Sciatic nerve (tissue), 2 donors: Measurements from ENCODE around the gene PRCP. TPM values are rescaled to one million over a fixed set of nuclear protein-coding genes. Genes with fewer than 3 reads are reported as not detected.
"Not testable (repeated sequence)": the region's sequence is repeated elsewhere in the genome, so short reads cannot be mapped to it uniquely, and the experiment has no call there.

Source experiments
- ATAC-seq: fragments of 200-7000 bp; cut with Tn5 transposase; one replicate; pipeline ENCODE4 v1.9.1; 2020; ENCODE audit warnings: mild to moderate bottlenecking, moderate library complexity
- DNase-seq: peaks from one replicate; pipeline ENCODE4 v3.0.0-alpha.2; 2020; ENCODE audit warnings: low spot score
- intact Hi-C: fragments of 100-400 bp; cut with DNase I; formaldehyde crosslinking; loops from one replicate; pipeline ENCODE4 v1.14.2; 2022
- total RNA-seq: library from RNA; stranded (reverse); fragmentation: NEBNext Ultra II Directional; extraction: Animal tissue kit (Norgen Biotek cat#: 25700); gene quantifications from one replicate; pipeline ENCODE4 v1.2.1, GENCODE V29; 2021
- donor health status: DM: no; HTN: no; CAD: no.
- donor health status: DM: no; HTN: no; CAD: no.

PRCP gene
- total RNA-seq, 1 donor from 2014 or later = 82.7 TPM

DNA sequence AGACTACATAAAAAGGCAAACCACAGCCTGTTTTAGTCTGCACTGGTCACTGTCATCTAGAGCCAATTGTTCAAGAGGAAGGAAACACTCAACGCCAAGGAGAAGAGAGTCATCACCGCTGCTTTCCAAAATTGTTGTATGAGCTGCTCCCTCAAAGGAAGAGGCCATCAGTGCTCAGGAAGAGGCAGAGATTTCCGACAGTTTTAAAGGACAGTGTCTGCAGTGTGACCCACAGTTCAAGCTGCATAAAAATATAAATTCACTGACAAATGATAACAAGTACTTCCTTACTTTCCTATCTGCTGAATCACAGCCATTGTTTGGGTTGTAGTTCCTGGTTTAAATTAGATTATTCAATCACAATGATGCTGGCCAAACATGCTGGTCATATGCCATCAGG is 16.4 kb downstream of the PRCP start:
- DNase-seq = no peak

DNA sequence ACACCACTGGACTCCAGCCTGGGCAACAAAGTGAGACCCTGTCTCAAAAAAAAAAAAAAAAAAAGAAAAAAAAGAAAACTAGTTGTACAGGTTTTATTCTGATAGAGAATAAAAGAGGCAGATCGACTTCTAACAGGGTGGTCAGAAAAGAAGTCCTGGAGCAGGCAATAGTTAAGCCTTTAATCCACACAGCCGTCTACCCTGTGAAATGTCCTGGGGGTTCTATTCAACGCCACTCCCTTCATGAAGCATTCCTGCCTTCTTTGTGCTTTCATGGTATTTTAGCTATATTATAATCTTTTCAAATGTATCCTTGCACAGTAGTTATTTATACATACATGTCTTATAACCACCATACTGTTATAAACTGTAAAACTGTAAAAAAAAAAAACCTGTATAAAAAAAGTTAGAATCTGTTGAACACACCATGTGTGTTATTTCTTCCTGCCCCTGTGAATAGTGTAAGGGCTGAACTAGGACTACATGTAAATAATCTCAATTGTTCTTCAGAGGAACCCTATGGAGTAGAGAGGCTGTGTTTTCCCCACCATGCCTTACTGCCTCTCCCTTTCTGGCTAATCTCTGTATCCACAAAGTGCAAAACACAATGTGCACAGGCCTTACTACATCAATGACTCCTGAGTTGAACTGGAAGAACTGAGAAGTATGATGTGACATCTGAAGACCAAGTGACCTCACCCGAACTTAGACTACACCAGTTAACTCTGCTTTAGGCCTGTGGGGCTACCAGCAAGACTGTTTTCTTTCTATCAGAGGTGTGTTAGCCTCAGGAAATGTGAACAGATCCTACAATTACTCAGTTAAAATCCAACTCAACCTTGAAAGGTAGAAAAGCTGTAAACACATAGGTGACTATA is 25.3 kb downstream of the PRCP start:
- no peak for ATAC-seq
- intact Hi-C loops = no loop called here
- DNase-seq = no peak

More for the DNA sequence above, 16.4 kb downstream of the PRCP start:
- intact Hi-C loops = no loop called here
- peak; percentile 36 for ATAC-seq

DNA sequence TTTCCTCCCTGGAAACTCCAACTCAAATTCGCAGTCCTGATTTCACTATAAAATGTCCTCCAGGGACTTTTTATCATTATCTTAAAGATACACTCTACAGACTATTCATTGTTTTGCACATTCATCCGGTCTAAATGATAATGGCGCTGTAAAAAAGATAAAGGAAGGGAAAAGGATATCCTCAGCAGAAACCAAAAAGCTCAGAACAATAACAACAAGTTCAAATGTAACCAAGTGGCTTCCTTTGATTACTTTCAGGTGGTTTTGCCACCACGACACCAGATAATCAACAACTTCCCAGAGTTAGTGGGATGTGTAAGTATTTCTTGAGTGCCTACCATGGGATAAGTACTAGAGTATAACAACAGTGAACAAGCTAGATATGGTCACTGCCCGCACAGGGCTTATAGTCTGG is 26.3 kb downstream of the PRCP start:
- no peak for DNase-seq
- ATAC-seq = no peak

DNA sequence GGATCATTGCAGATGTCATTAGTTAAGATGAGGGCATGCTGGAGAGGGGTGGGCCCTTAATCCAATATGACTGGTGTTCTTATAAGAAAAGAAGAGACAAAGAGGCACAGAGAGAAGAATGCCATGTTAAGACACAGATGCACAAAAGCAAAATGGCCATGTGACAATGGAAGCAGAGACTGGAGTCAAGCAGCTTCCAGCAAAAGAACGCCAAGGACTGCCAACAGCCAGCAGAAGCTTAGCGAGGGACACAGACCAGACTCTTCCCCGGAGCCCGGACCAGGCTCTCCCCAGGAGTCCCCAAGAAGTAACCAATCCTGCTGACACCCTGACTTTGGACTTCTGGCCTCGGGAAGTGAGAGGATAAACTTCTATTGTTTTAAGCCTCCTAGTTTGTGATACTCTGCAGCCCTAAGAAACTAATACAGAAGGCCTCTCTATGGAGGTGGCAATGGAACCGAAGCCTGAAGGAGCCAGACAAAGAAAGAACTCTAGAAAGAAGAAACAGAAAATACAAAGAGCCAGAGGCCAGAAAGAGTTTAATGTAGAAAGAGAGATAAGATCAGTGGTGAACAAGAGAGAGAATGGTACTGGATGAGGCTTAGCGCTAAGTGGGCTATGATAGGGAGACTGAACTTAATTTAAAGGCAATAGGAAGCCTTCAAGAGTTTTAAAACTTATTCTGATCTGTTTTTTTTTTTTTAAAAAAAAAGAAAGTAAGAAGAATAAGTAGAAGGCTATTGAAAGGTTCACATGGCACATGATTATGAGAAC is 27.7 kb downstream of the PRCP start:
- intact Hi-C loops = no loop called here
- DNase-seq = no peak
- no peak for ATAC-seq

More for the DNA sequence above, 26.3 kb downstream of the PRCP start:
- intact Hi-C loops = no loop called here

DNA sequence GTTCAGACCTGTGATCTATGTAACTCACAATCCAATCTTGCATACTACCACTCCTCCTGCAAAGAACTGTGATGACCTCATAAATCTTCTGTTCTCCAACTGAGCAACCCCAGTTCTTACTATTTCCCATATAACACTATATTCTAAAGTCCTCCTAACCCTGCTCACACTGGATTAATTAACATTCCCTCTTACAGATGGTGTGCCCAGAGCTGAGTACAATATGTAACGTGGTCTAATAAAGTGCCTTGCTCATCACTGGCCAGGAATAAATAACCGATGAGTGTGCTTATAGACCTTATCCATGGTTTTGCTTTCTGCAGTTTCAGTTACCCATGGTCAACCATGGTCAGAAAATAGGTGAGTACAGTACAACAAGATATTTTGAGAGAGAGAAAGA is 28.6 kb downstream of the PRCP start:
- no peak for DNase-seq
- no peak for ATAC-seq
- intact Hi-C loops = no loop called here

DNA sequence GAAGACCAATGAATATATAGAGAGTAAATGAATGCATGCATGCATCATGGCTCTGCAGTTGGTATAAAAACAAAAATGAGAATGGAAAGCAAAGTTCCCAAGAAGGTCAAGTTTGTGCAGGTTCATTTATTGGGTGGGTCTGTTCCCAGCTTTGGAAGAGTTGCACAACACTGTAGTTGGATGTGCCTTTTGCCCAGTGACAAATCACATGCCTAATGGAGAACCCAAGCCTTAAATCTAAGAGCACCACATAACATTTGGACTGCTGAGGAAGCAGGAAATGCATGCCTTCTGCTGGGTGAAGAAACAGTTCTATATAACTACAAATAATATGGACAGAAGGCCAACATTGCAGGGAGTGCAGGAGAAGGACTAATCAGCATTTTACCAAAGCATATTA is 30.6 kb downstream of the PRCP start:
- intact Hi-C loops = no loop called here
- DNase-seq = no peak
- peak; percentile 87 for ATAC-seq

DNA sequence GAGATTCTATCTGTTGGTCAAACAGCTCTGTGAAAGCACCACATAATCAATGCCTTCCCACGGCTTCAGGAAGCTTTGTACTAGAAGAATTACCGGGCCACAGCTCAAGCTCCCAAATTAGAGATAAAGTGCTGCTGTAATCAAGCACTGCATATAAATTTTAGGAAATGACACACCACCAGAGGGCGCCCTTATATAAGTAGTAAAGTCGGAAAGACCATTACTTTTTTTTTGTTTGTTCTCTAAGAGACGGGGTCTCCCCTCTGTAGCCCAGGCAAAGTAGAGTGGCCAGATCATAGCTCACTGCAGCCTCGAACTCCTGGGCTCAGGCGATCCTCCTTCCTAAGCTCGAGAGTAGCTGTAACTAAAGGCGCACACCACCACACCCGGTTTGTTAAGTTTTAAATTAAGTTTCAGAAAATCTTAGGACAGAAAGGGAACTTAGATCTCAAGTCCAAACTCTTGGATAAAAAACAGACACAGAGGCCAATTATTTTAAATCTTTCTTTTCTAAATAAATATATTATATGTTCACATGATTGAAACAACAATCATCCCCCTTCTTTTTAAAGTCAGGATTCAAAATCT is 32.6 kb downstream of the PRCP start:
- ATAC-seq (peak; percentile 49), DNase-seq (peak; percentile 86)

DNA sequence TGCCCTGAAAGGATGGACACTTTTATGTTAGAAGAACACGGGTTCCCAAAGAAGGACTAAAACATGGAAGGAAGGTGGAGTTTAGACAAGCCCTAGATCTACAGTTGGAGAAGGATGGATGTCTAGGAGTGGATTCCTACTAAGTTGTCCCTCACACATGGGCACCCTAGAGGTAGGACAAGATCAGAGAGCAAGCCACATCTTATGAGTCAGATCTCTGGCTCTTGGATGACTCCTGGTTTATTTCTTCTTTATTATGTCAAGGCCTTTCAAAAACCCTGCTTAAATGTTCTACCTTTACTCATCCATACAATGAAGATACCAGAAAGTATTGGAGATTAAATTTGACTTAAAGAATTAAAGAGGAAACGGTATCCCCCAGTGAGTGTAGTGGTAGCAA is 34.4 kb downstream of the PRCP start:
- no peak for ATAC-seq
- intact Hi-C loops = no loop called here
- no peak for DNase-seq

More for the DNA sequence above, 32.6 kb downstream of the PRCP start:
- intact Hi-C loops = no loop called here

DNA sequence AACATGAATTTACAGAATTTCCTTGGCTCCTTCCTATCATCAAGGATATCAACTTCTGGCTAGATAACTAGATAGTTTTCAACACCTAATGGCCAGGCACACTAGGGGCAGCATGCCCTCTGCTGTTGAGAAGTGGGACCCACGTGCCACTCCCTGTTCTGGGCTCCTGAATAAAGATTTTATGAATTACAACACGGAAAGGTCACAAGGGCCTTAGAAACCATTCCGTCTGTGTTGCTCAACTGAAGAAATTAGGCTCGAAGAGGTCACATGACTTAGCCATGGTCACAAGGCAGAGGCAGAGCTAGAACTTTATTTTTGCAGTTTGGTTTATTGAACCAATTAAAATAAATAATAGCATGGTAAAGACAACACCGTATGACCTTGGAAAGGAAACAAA is 36.0 kb downstream of the PRCP start:
- DNase-seq (peak; percentile 69), ATAC-seq (peak; percentile 95)
- intact Hi-C loops = loop anchor here (5.0 kb wide), 1 partner anchor 137 kb away; no protein-coding TSS in a partner anchor

DNA sequence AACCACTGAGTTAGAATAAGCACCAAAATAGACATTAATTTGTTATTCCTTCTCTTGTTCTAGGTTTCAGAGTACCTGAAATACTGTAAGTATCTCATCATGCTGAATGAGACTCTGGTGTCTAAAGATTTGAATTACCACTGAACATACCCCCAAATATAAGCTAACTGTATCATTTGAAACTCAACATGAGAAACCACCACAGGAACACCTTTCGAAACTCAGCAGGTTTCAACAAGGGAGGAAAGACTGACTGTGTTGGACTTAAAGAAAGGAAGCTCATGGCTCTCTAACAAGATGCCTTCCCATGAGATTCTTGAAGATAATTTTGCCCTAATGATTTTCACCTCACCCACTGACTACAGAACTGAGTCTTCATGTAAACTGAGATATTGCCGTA is 37.0 kb downstream of the PRCP start:
- ATAC-seq = no peak
- intact Hi-C loops = loop anchor here (5.0 kb wide), 1 partner anchor 136 kb away; no protein-coding TSS in a partner anchor
- DNase-seq = no peak

DNA sequence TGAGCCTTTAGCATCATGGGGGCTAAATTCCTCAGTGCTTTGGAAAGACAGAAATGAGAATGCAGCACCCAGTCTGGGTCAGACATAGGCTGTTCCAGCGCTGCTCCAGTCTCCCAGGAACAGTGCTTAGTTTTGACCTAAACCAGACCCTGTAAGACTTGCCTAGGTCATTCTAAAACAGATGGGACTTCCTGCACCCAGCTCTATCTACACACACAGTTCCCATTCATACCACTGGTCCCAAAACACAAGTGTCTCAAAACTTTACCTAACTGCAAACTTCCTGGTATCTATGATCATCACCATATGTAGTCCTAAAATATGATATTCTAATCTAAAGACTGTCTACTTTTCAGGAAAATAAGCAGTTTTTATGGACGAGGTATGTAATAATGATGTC is 37.9 kb downstream of the PRCP start:
- DNase-seq (no peak), ATAC-seq (no peak)
- intact Hi-C loops = loop anchor here (5.0 kb wide), 1 partner anchor 135 kb away; no protein-coding TSS in a partner anchor

DNA sequence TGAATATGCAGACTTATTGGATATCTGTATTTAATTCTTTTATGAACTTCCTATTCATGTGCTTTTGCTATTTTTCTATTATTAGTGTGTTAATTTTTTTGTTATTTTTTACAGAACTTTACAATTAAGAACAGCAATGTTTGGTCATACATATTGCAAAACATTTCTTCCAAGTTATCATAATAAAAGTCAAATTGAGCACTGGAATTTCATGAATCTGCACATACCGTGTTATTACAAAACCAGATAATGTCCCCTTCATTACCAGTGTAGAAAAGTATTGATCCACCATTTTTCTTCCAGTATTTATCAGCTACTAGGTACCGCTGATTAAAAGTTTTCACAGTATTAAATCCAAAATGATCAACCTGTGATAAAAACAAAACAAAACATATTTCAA is 40.5 kb downstream of the PRCP start:
- no peak for ATAC-seq
- intact Hi-C loops = loop anchor here (5.0 kb wide), 1 partner anchor 132 kb away; no protein-coding TSS in a partner anchor
- DNase-seq = no peak

DNA sequence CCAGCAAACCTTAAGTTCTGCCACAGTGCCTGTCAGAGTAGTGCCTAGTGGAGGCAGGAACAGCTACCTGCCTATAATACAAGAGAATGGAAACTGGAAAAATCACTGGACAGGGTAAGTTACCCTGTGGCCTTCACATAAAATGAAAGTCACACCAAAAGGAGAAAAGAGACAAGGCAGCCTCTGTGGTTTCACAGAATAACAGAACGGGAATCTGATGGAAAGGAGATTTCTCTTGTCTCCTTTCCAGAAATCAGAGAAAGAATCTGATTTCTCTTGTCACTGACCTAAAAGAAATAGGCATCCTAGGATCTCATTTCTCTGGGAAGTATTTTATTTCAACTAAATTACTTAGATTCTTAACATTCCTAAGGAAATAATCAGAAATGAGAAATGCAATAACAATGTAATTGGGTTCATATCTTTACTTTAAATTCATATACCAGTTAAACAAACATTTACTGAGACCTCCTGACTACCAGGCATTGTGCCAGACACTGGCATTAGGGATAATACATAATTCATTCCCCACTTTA is 41.6 kb downstream of the PRCP start:
- ATAC-seq (no peak), DNase-seq (no peak)
- intact Hi-C loops = no loop called here

DNA sequence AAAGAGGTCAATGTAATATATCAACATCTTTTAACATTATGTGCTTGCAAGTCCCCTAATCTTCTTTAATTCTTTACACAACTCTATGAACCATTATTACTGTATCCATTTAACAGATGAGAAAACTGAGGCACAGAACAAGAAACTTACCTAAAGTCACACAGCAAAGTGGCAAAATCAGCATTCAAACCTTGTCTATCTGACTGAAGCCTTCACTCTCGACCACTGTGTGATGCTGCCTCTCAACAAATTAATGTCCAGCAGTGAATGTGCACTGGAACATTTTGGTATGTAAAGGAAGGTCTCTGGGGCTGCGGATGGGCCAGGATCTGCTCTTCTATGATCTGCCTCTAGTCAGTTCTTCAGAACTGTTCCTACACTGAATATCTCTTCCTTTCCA is 42.1 kb downstream of the PRCP start:
- intact Hi-C loops = no loop called here
- ATAC-seq (no peak), DNase-seq (no peak)

DNA sequence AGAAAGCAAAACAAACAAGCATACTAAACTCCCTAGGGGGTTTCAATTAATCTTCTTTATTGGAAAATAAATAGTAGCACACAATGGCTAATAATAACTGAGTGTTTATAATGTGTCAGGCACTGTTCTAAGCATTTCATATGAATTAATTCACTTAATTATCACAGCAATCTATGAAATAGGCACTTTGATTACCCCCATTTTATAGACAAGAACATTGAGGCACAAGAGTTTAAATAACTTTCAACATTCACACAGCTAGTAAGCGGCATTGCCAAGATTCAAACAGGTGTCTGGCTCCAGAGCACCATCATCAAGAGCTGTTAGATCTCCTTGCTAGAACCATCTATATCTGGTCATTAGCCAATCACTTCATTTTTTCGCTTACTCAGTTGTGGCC is 43.1 kb downstream of the PRCP start:
- DNase-seq = no peak
- intact Hi-C loops = no loop called here
- ATAC-seq = no peak

DNA sequence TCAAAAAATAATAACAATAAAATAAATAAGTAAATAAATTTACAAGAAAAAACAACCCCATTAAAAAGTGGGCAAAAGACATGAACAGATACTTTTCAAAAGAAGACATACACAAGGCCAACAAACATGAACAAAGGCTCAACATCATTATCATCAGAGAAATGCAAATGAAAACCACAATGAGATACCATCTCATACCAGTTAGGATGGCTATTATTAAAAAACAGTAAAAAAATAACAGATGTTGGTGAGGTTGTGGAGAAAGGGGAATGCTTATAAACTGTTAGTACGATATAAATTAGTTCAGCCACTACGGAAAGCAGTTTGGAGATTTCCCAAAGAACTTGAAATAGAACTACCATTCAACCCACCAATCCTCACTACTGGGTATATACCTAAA is 44.6 kb downstream of the PRCP start:
- DNase-seq (no peak), ATAC-seq (no peak)
- intact Hi-C loops = no loop called here

DNA sequence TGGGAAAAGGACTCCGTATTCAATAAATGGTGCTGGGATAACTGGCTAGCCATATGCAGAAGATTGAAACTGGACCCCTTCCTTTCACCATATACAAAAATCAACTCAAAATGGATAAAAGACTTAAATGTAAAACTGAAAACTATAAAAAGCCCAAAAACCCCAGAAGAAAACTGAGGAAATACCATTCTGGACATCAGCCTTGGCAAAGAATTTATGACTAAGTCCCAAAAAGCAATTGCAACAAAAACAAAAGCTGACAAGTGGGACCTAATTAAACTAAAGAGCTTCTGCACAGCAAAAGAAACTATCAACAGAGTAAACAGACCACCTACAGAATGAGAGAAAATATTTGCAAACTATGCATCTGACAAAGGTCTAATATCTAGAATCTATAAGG is 45.3 kb downstream of the PRCP start:
- DNase-seq, ATAC-seq, intact Hi-C loops: not testable (repeated sequence)

DNA sequence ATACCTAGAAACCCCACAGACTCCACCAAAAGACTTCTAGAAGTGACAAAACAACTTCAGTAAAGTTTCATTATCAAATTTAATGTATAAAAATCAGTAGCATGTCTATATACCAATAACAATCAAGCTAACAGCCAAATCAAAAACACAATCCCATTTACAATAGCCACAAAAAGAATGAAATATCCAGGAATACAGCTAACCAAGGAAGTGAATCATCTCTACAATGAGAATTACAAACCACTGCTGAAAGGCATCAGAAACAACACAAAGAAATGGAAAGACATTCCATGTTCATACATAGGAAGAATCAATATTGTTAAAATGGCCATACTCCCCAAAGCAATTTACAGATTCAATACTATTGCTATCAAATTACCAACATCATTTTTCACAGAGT is 46.0 kb downstream of the PRCP start:
- intact Hi-C loops = no loop called here
- no peak for ATAC-seq

DNA sequence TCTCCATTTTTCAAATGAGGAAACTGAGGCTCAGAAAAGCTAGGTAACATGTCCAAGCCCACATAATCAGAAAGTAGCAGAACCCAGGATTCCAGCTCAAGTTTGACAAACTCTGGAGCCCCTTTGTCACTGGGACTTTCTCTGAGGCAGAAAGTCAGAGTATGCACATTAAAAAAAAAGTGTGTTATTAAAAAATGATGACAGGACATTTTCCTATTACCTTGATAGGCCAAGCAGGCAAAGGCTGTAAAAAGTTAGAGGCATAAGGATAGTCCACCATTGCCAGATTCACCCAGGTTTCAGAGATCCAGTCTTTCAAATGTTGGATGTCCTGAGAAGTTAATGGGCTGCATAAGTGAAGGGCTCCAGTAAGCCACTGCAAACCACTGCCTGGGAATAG is 51.4 kb downstream of the PRCP start:
- no peak for ATAC-seq

More for the DNA sequence above, 46.0 kb downstream of the PRCP start:
- no peak for DNase-seq

More for the DNA sequence above, 51.4 kb downstream of the PRCP start:
- no peak for DNase-seq
- intact Hi-C loops = no loop called here
